Measurements from ENCODE around the gene QKI.

Gene QKI

DNA sequence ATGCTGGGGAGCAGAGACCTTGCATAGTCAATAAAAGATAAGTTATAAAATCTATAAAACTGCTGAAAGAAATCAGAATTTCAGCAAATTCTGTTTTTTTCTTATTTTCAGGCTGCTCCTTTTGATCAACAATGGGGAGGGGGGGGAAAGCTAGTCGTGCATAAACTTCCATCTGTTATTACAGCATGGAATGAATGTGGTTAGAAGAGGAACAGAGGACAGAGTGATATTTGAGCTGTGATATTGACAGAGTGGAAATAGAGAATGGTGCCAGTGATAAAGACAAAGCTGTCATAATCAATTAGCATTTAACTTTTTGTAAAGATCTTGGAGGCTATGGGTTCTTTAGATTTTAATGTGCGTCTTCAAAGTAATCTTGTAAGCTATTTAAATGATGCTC lies 43.4 kb upstream of the QKI start:
- Histone ChIP-seq H3K36me3 (replicated peaks; ENCODE audit: insufficient read depth, low read length) (no peaks in the 10 kb centered on the region), H3K27me3 (replicated peaks; ENCODE audit: insufficient read depth, low read length) (no peaks in the 10 kb centered on the region), H3K9ac (ENCODE audit: low read length) (no peak overlapping the region), H3K4me1 (ENCODE audit: low read length) (no peaks in the 10 kb centered on the region), H3K79me2 (ENCODE audit: low read length) (no peaks in the 10 kb centered on the region), H3K27ac (ENCODE audit: low read length) (no peak overlapping the region), H3K9me2 (replicated peaks; ENCODE audit: insufficient read depth, low read length) (no peaks in the 10 kb centered on the region), H2AFZ (ENCODE audit: low read length) (no peak overlapping the region), H3K4me2 (ENCODE audit: low read depth, low read length) (no peak overlapping the region), H3F3A (ENCODE audit: insufficient read depth, low read length) (no peaks in the 10 kb centered on the region), H4K20me1 (ENCODE audit: insufficient read depth, low read length) (no peaks in the 10 kb centered on the region), H3K4me3 (ENCODE audit: low read length) (no peak overlapping the region), H3K9me3 (replicated peaks; ENCODE audit: insufficient read depth, low read length) (no peaks in the 10 kb centered on the region)
- TF ChIP-seq EZH2phosphoT487 (IDR thresholded peaks at IDR 0.05; ENCODE audit: low read length) (no peak), EZH2 (optimal IDR thresholded peaks at IDR 0.05; ENCODE audit: low read depth, low read length) (no peak)
- TF ChIP-seq, protein P1, sequence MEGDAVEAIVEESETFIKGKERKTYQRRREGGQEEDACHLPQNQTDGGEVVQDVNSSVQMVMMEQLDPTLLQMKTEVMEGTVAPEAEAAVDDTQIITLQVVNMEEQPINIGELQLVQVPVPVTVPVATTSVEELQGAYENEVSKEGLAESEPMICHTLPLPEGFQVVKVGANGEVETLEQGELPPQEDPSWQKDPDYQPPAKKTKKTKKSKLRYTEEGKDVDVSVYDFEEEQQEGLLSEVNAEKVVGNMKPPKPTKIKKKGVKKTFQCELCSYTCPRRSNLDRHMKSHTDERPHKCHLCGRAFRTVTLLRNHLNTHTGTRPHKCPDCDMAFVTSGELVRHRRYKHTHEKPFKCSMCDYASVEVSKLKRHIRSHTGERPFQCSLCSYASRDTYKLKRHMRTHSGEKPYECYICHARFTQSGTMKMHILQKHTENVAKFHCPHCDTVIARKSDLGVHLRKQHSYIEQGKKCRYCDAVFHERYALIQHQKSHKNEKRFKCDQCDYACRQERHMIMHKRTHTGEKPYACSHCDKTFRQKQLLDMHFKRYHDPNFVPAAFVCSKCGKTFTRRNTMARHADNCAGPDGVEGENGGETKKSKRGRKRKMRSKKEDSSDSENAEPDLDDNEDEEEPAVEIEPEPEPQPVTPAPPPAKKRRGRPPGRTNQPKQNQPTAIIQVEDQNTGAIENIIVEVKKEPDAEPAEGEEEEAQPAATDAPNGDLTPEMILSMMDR (IDR thresholded peaks at IDR 0.05; ENCODE audit: low read length) = no peak
- DNase-seq = no peak

DNA sequence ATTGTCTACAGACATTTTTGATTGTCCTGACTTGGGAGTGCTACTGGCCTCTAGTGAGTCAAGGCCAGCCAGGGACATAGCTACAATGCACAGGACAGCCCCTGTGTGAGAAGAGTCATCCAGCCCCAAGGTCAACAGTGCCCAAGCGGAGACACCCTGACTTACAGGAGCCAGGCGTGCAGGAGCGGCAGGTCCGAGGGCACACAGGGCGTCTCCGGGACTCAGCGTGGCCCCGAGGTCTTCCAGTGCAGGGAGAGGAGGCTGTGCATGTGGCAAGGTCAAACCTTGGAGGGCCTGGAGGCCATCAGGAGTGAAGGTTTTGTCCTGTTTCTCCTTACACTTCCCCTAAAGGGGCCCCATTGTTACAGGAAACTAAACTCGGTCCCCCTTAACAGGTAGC lies 41.3 kb upstream of the QKI start:
- Histone ChIP-seq H2AFZ (ENCODE audit: low read length) (no peak overlapping the region), H3K27me3 (replicated peaks; ENCODE audit: insufficient read depth, low read length) (no peaks in the 10 kb centered on the region), H3K9me2 (replicated peaks; ENCODE audit: insufficient read depth, low read length) (no peaks in the 10 kb centered on the region), H3K4me2 (ENCODE audit: low read depth, low read length) (no peak overlapping the region), H3K9ac (ENCODE audit: low read length) (no peak overlapping the region), H3K9me3 (replicated peaks; ENCODE audit: insufficient read depth, low read length) (no peaks in the 10 kb centered on the region), H3K36me3 (replicated peaks; ENCODE audit: insufficient read depth, low read length) (no peaks in the 10 kb centered on the region), H3K27ac (ENCODE audit: low read length) (no peak overlapping the region), H3K79me2 (ENCODE audit: low read length) (no peaks in the 10 kb centered on the region), H3F3A (ENCODE audit: insufficient read depth, low read length) (no peaks in the 10 kb centered on the region), H4K20me1 (ENCODE audit: insufficient read depth, low read length) (no peaks in the 10 kb centered on the region), H3K4me1 (ENCODE audit: low read length) (no peaks in the 10 kb centered on the region), H3K4me3 (ENCODE audit: low read length) (no peak overlapping the region)
- DNase-seq = no peak
- TF ChIP-seq, protein P1 (IDR thresholded peaks at IDR 0.05; ENCODE audit: low read length) = no peak
- TF ChIP-seq EZH2 (optimal IDR thresholded peaks at IDR 0.05; ENCODE audit: low read depth, low read length) (no peak), EZH2phosphoT487 (IDR thresholded peaks at IDR 0.05; ENCODE audit: low read length) (no peak)

DNA sequence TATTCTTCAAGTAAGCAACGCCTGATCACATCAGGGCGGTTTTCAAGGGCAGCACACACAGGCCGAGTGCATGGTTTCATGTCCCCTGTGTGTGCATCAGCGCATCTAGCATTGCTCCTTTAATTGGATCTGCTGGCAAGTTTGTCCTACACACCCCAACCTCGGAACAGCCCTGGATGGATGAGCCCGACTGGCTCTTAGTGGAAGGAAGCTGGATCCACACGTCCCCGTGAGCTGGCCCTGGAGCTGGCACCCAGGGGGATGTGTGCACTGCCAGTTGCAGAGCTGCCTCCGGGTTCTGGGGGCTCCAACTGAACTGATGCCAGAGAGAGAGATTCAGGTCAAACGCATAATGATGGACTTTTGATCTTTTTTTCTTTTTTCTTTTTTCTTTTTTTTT lies 39.2 kb upstream of the QKI start:
- H4K20me1 ChIP-seq (ENCODE audit: insufficient read depth, low read length) = no peaks in the 10 kb centered on the region
- TF ChIP-seq EZH2phosphoT487 (IDR thresholded peaks at IDR 0.05; ENCODE audit: low read length) (no peak), EZH2 (optimal IDR thresholded peaks at IDR 0.05; ENCODE audit: low read depth, low read length) (no peak)
- TF ChIP-seq, protein P1 (IDR thresholded peaks at IDR 0.05; ENCODE audit: low read length) = no peak

More for the DNA sequence above, 39.2 kb upstream of the QKI start:
- Histone ChIP-seq H2AFZ (ENCODE audit: low read length) (no peak overlapping the region), H3K4me2 (ENCODE audit: low read depth, low read length) (no peak overlapping the region), H3K36me3 (replicated peaks; ENCODE audit: insufficient read depth, low read length) (no peaks in the 10 kb centered on the region), H3K9ac (ENCODE audit: low read length) (no peak overlapping the region), H3K4me3 (ENCODE audit: low read length) (no peak overlapping the region), H3K9me2 (replicated peaks; ENCODE audit: insufficient read depth, low read length) (no peaks in the 10 kb centered on the region), H3K4me1 (ENCODE audit: low read length) (no peaks in the 10 kb centered on the region), H3F3A (ENCODE audit: insufficient read depth, low read length) (no peaks in the 10 kb centered on the region), H3K79me2 (ENCODE audit: low read length) (no peaks in the 10 kb centered on the region), H3K9me3 (replicated peaks; ENCODE audit: insufficient read depth, low read length) (no peaks in the 10 kb centered on the region), H3K27ac (ENCODE audit: low read length) (no peak overlapping the region), H3K27me3 (replicated peaks; ENCODE audit: insufficient read depth, low read length) (no peaks in the 10 kb centered on the region)
- DNase-seq = no peak

All from MM.1S (cell line).